T-helper 1 cell (primary cell): ENCODE measurements around the gene ADCYAP1R1.

Experiments used
- DNase-seq, 5 donors: peaks; one replicate each; pipeline ENCODE4 v3.0.0-alpha.2; 2012 to 2020

The ADCYAP1R1 gene

DNA sequence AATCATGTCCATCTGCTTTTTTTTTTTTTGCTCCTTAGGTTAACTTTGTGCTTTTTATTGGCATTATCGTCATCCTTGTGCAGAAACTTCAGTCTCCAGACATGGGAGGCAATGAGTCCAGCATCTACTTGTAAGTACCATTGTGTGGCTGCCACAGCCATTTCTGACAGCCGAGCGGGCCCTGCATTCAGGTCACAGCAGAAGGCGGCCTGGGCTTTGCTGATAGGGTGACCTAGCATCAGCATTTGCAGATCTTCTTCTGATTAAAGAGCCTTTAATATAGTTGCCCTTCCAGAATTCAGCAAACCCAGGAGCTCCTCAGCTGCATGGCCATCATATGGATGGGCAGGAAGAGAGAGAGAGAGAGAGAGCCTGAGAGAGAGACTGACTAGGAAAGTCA, 40.5 kb downstream of the ADCYAP1R1 start:
- no peak for DNase-seq

DNA sequence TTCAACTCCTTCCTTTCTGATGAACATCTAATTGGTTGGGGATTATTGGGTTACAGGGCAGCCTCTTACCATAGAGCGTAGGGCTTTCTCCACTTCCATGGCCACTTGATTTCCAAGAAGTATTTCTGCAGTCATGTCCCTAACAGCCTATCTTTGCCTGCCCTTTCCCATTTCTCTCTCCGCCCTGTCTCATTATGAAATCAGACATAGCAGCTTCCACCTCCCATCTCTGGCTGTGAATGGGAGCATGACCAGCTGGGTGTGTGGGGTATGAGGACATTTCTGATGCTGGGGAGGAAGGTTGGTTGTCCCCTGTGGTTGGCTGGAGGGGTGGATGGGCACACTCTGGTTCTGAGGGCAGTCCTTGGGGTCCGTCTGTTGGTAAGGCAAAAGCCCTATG, 41.2 kb downstream of the ADCYAP1R1 start:
- DNase-seq, result no peak

DNA sequence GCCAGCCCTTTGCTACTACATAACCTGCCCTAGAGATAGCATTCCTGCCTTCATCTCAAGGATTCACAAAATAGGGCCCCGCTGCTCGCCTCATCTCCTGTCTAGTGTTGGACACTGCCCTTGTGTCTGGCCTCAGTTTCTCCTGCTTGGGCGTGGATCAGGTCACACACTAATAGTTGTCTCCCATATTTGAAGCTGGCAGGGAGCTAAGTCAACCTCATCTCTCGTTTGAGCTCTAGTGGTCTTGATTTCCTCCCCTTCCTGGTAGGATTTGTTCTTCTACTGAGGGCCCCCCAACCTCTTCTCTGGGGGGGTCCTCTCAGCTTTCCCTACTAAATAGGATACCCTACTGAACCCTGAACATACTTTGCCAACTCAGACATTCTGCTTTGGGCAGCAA, 42.2 kb downstream of the ADCYAP1R1 start:
- DNase-seq, result no peak

DNA sequence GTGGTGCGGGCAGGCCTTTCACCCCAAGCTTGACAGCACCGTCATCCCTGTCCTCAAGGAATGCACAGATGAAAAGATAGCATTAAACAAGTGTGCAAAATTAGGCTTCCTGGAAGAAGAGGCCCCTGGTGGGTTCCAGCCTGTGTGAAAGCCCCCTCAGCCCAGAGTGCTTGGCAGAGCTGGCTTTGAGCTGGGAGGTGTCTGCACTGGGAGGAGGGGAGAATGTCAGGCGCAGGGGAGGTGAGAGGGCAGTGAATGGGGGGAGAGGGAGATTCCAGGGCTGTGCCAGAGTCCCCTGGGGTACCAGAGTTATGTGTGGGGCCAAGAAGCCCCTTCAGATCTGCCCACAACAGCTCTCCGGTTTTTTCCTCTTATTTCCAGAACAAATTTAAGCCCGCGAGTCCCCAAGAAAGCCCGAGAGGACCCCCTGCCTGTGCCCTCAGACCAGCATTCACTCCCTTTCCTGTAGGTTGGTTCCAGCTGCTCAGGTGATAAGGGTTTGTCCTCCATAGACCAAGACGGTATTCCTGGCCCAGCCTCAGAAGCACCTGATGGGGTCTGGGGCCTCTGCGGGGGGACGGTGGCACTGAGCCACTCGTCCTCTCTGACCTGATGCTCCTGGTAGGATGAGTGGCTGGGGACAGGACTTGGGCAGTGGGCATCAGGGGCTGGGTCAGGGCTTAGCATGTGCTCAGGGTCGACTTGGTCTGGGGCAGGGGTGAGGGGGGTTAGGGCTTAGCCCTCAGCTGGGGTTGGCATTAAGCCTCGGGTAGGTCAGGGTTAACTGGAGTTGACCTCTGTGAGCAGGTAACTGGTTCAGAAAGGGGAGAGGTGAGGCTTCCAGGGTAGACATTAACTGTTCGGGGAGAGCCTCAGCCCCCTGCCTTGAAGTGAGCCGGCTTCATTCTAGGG, 43.4 kb downstream of the ADCYAP1R1 start:
- no peak for DNase-seq

DNA sequence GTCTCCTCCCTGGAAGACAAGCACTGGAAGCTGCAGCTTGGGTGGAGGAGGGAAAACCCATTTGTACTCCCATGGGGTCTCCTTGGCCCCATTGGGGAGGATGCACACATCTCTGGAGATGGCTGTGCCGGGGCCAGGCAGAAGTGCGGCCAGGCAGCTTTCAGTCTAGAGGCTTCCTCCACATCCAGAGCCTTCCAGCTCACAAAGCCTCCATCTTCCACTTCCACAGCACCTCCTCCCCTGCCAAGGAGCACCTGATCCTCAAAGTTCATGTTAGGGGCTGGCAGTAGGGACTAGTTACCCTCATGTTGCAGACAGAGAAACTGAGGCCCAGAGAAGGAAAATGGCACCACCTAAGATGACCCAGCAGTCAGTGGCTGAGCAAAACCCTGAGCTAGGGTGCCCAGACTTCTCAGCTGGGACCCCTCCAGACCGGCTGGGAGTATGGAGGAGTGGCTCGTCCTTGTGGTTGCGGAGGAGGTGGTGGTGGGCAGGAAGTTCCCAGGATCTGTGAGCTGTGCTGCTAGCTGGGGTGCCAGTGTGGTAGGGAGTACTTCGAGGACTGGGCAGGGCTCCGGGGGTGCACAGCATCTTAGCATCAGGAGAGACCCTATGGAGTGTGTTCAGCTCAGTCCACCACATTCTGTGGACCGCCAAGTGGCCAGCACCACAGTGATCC, 44.2 kb downstream of the ADCYAP1R1 start:
- DNase-seq, result no peak

DNA sequence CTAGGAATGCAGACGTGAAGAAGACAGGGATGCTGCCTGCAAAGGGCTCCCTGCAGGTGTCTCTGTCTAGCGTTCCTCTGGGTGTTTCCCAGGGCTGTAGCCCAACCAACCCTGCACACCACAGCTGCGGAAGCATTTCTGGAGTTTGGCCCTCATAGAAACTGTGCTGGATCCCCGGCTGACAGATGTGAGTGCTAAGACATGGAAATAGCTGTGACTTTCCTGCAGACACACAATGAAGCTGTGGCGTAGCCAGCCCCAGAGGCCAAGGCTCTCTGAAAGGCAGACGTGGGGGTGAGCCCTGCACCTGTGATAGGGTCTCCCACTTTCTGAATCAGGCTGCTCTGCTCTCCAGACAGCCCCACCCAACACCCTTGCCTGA, 44.8 kb downstream of the ADCYAP1R1 start:
- no peak for DNase-seq

DNA sequence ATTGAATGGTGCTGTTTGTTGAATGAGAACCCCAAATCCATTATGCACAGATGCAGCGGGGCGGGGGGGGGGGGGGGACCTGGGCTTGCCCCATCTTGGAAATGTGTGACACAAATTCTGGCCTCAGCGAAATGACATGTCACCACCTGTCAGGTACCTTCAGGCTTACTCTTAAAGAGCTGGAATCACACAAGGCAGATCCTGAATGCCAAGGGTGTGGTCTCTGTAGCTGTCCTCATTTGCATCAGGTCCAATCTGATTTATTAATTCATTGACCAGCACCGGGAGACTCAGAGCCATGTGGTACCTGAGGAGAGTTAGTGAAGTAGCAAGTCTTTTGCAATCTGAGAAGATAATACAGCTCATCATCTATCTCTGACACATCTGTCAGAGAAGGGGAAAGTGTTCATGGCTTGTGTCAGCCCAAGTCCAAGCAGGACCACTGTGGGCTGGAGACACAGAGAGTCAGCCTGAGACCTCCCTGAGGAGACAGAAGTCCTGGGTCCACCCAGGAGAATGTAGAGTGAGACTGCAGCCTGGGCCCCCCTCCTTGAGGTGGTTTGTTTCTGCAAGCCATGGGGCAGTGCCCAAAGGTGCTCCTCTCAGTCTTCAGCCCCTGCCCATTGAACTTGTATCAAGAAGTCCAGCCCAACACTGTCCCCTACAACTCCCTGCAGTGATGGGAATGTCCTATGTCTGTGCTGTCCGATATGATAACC, 46.7 kb downstream of the ADCYAP1R1 start:
- no peak for DNase-seq

DNA sequence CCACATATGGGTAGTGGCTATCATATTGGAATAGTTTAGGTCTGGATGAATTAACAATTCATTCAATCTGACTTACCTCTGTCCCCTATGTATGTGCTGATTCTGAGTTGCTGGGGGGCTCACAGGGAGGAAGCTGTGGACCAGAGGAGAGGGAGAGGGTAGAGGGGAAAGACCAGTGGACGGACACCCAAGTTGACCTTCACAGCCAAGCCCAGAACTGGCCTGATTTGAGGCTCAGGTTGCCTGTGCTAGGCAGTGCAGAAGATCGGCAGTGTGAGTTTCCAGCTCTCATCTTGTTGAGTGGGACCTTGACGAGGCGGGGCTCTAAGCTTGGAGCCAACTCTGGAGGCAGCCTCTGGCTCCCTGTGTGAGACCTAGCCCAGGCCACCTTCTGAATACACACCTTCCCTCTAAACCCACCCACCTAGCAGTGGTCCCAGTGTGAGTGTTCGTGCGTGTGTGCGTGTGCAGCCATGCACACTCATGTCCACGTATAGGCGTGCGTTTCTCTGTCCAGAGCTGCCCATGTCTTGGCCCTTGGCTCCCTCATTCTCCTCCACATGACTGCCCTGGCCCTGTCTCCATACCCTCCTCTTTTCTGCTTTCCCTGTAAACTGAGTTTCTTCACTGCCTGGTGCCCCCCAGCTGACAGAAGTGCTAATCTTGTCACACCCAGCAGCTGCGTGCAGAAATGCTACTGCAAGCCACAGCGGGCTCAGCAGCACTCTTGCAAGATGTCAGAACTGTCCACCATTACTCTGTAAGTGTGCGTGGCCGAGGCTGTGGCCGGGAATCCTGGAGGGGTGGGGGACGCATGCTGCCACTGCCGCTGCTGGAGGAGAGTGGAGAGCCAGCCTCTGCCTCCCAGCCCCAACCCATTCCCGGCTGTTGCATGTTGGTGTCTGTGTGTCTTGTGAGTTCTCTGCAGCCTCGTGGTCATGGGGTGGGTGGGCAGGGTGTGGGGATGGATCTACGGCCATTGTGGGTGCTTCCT, 47.6 kb downstream of the ADCYAP1R1 start:
- DNase-seq, result no peak

DNA sequence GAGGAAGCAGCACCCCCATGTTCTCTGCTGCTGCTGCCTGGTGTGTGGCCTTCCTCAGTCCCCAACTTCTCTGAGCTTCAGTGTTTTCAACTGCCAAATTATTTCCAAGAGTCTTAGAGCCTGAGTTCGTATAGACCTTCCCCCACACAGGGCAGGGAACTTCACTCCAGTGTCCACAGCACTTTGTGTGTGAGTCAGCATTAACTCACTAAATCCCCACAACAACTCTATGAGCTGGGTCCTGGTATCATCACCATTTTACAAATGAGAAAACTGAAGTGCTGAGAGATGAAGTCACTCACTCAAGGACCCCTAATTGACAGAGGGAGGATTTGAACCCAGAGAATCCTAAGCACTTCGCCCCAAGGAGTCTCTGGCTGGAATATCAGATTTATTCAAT, 48.3 kb downstream of the ADCYAP1R1 start:
- DNase-seq, result no peak

DNA sequence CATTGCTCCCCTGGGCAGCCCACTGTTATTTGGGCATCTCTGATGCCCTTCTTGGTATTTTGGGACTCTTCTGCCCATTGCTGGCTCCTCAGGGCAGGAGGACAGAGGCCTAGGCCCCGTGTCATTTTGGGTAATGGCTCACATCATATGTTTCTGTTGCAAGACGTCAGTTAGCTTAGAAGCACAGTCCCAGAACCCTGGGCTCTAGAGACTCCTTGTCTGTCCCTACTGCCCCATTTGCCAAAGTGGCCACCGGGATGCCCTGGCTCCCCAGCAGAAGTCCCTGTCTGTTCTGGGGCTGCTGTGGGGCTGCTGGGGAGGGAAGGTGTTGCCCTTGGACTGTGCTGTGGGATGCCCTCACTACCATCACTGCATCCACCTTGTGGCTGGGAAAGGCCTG, 48.8 kb downstream of the ADCYAP1R1 start:
- no peak for DNase-seq

DNA sequence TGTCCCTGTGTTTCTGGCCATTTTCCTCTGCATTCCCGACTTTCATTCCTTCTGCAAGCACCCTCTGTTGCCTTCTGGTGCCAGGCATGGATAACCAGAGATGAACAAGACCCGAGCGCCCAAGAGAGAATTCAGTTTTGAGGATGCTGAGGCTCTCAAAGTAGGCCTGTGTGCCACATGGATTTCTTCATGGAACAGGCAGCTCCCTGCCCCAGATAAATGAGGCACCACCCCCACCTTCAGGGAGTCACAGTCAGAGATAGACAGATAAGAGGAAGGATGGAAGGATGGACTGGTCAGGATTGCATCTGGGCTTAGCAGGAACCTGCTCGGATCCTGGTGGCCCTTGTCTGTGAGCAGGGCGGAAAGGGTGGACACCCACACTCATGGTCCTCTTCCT, 49.4 kb downstream of the ADCYAP1R1 start:
- DNase-seq, result no peak

DNA sequence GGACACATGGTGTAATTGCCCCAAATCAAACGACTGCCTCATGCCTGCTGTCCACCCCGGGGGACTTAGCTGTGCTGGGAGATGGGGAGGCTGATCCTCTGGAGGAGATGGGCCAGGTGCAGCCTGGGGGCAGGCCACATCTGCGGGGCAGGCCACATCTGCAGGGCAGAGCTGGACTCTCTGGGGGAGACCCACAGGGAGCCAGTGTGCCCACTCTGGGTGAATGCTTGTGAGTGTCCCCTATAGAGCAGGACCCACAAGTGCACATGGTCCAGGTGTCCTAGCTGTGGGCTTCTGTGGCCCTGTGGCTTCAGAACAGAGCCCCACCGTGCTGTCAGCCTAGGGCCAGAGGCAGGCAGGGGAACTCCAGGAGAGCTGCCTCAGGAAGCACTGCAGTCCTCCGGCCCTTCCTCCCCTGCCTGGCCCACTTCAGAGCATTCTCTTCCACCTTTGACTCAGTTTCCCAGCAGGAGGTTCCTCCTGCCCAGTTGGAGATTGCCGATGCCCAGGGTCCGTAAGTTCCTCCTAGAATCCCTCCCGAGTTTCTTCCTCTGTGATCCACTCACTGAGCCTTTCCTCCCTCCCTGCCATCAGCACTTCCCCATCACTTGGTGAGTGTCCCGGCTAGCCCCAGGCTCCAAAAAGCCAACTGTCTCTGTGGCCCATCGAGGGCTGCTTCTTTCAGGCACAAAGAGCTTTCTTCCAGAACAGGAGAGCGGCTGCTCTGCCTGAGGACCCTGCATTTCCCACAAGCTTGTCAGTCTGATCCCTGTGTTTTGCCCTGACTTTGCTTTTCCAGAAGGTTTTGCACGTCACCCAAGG, 50.3 kb downstream of the ADCYAP1R1 start:
- no peak for DNase-seq

DNA sequence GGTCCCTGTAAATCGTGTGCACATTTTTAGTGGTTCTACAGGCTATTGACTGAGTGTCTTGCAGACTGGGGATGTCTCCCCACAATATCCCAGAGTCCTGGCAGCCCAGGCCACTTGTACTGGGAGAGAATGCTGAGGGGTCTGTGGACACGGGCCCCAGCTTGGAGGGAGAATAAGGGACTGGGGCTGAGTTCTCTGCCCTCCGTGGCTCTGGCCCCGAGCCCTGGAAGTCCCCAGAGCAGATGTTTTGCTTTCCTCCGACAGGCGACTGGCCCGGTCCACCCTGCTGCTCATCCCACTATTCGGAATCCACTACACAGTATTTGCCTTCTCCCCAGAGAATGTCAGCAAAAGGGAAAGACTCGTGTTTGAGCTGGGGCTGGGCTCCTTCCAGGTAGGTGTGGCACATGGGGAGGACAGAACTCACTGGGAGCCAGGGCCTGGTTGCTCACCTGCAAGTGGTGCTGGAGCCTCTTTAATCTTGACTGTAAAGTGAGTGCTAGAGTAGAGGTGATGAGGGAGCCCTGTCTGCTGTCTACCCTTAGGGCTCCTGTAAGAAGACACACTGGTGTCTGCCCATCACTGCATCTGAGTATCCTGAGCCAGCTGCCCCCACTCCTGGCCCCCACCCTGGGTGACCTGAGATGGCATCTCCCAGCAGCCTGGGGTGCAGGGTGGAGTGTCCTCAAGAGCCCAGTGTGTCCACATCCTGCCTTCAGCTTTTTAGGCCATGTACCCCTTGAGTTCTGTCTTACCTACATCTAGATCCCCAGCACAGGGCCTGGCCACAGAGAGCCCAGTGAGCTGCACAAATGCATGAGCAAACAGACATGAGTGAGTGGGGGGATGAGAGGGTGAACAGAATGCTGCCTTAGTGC, 51.1 kb downstream of the ADCYAP1R1 start:
- DNase-seq, result no peak

DNA sequence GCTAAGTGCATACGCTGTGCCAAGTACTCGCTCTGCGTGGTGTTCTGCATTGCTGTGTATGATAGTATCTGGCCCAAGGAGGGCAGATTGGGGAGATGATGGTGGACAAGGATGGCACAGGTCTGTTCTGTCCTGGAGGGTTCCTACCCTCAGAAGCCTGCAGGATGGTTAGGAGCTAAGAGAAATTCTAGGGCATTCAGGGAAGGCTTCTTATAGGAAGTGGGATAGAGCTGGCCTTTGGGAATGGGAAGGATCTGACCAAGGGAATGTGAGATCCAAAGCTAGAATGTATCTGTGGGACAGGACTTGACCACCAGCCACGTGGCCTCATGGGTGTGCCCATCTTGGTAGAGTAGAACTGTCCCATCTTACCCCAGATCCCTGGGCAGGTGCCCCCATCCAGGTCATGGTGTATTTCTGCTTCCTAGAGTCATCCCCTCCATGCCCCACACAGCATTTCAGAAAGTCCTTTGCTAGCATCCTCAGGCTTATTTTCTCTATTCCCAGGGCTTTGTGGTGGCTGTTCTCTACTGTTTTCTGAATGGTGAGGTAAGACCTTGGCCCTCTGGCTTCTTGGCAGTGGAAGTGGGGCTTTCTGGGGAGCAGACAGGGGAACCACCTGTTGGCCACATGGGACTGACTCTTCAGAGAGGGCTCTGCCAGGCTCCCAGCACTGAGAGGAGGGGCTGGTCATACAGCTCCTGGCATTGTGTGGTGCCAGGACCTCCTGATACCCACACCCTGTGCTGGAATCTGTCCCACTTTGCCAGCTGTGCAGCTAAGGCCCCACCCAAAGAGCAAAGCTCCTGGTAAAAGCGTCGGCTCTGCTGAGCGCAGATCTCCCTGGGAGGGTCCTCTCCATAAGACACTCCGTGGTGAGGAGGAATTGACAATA, 52.5 kb downstream of the ADCYAP1R1 start:
- DNase-seq, result no peak

DNA sequence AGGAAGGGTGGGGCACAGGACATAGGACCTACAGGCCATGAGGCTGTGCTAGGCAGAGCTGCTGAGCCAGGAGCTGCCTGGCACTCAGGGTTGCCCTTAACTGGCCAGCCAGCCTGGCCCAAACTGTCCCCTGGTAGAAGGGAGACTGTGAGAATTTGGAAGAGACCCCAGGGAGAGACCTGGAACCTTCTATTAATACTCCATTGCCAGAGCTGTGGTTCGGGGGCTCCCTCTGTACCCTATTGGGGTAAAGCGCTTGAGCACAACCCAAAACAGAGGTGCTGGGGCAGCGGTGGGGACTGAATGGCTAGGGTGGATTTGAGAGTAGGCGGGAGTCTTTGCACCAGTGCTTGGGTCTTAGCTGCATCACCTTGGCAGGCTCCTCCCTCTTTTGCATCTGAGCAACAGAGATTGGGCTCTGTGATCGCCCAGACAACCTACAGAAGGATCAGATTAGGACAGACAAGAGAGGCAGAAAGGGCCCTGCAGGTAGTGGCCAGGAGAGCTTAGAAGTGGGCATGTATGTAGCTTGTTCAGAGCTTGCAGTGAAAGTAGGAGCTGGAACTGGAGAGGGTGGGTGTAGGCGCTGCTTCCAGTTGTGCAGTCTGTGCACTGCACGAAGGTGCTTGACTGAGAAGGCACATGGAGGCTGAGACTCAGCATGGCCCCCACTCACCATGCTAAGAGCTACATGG, 53.3 kb downstream of the ADCYAP1R1 start:
- DNase-seq, result no peak

DNA sequence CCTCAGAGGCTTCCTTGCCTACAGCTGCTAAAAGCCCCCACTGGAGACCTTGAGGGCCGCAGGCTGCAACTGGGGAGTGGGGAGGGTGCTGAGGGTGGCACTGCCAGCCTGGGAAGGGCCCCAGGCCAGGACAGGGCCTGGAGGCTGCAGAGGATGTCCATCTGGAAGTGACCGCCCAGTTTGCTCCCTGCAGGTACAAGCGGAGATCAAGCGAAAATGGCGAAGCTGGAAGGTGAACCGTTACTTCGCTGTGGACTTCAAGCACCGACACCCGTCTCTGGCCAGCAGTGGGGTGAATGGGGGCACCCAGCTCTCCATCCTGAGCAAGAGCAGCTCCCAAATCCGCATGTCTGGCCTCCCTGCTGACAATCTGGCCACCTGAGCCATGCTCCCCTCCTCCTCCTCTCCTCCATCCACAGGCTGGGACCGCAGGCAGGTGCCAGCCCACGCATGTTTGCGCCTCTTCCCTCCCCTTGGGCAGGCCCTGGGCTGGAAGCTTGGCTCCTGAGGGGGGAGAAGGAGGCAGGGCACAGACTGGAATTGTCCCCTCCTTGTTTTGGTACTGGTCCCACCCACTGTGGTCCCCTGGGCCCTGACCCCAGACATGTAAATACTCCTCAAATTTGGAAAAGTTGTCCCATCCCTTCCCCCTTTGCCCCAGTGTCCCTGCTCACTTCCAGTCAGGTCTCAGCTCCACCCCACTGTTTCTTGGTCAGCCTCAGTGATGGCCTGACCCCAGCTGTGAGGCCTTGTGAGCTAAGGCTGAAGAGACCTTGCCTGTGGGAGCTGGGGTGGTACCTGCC, 54.4 kb downstream of the ADCYAP1R1 start:
- no peak for DNase-seq
